OCI-LY1 (cell line): Measurements from ENCODE around the gene GPR15.

Source experiments
- H2AFZ ChIP-seq: fragments of 200-600 bp; sonication (generic), shearing (Covaris generic); 2 replicates; pipeline ENCODE4 v1.6.0; 2014; ENCODE audit warnings: antibody characterized with exemption, mild to moderate bottlenecking, low read length
- H3F3A ChIP-seq: fragments of 200-600 bp; sonication (generic), shearing (Covaris generic); 2 replicates; pipeline ENCODE4 v1.6.0; 2014; ENCODE audit warnings: mild to moderate bottlenecking, antibody characterized with exemption, low read length, moderate library complexity; ENCODE audit not compliant: insufficient read depth
- H3K27ac ChIP-seq: fragments of 200-600 bp; sonication (generic); 2 replicates; pipeline ENCODE4 v1.5.1; 2014; ENCODE audit warnings: low read length, mixed run types, mild to moderate bottlenecking, low read depth; ENCODE audit not compliant: poor library complexity, severe bottlenecking
- H3K27me3 ChIP-seq: fragments of 200-600 bp; sonication (generic); 2 replicates; pipeline ENCODE4 v1.6.0; 2014; ENCODE audit warnings: antibody characterized with exemption, mild to moderate bottlenecking, low read length, moderate library complexity; ENCODE audit not compliant: insufficient read depth
- H3K36me3 ChIP-seq: fragments of 200-600 bp; sonication (generic); 2 replicates; pipeline ENCODE4 v1.6.1; 2014; ENCODE audit warnings: mild to moderate bottlenecking, antibody characterized with exemption, low read length, moderate library complexity, mixed read lengths; ENCODE audit not compliant: insufficient read depth
- H3K4me1 ChIP-seq: fragments of 200-600 bp; sonication (generic); 2 replicates; pipeline ENCODE4 v1.5.1; 2014; ENCODE audit warnings: mild to moderate bottlenecking, low read length, moderate library complexity; ENCODE audit not compliant: insufficient read depth, severe bottlenecking
- H3K4me2 ChIP-seq: fragments of 200-600 bp; sonication (generic), shearing (Covaris generic); 2 replicates; pipeline ENCODE4 v1.6.1; 2014; ENCODE audit warnings: low read length
- H3K4me3 ChIP-seq: fragments of 200-600 bp; sonication (generic); 2 replicates; pipeline ENCODE4 v1.5.1; 2014; ENCODE audit warnings: low read length, low read depth, mild to moderate bottlenecking, mixed read lengths; ENCODE audit not compliant: poor library complexity, severe bottlenecking
- H3K79me2 ChIP-seq: fragments of 200-600 bp; shearing (Covaris generic); 2 replicates; pipeline ENCODE4 v1.6.1; 2016; ENCODE audit warnings: mixed run types, low read length, mixed read lengths; ENCODE audit not compliant: insufficient read depth
- H3K9ac ChIP-seq: fragments of 200-600 bp; sonication (generic), shearing (Covaris generic); 2 replicates; pipeline ENCODE4 v1.6.1; 2014; ENCODE audit warnings: mild to moderate bottlenecking, low read length, mixed read lengths
- H3K9me2 ChIP-seq: fragments of 200-600 bp; sonication (generic), shearing (Covaris generic); 2 replicates; pipeline ENCODE4 v1.6.1; 2014; ENCODE audit warnings: low read depth, mild to moderate bottlenecking, low read length, mixed read lengths
- H3K9me3 ChIP-seq: fragments of 200-600 bp; shearing (Covaris generic); 2 replicates; pipeline ENCODE4 v1.6.1; 2014; ENCODE audit warnings: low read length, mixed read lengths
- H4K20me1 ChIP-seq: fragments of 200-600 bp; sonication (generic), shearing (Covaris generic); 2 replicates; pipeline ENCODE4 v1.6.0; 2016; ENCODE audit warnings: mild to moderate bottlenecking, low read length; ENCODE audit not compliant: insufficient read depth
- EZH2 ChIP-seq: fragments of 200-600 bp; sonication (generic), shearing (Covaris generic); IDR thresholded peaks from 2 replicates; pipeline ENCODE4 v1.8.0; 2017; ENCODE audit warnings: borderline replicate concordance, mixed run types, mild to moderate bottlenecking, antibody characterized with exemption, low read length, moderate library complexity, mixed read lengths
- TF ChIP-seq, protein P1 (sequence below): fragments of 200-600 bp; sonication (generic), shearing (Covaris generic); IDR thresholded peaks from 2 replicates; pipeline ENCODE4 v1.5.1; 2017; ENCODE audit warnings: mild to moderate bottlenecking, antibody characterized with exemption, low read length, moderate library complexity, mixed read lengths

The GPR15 gene

DNA sequence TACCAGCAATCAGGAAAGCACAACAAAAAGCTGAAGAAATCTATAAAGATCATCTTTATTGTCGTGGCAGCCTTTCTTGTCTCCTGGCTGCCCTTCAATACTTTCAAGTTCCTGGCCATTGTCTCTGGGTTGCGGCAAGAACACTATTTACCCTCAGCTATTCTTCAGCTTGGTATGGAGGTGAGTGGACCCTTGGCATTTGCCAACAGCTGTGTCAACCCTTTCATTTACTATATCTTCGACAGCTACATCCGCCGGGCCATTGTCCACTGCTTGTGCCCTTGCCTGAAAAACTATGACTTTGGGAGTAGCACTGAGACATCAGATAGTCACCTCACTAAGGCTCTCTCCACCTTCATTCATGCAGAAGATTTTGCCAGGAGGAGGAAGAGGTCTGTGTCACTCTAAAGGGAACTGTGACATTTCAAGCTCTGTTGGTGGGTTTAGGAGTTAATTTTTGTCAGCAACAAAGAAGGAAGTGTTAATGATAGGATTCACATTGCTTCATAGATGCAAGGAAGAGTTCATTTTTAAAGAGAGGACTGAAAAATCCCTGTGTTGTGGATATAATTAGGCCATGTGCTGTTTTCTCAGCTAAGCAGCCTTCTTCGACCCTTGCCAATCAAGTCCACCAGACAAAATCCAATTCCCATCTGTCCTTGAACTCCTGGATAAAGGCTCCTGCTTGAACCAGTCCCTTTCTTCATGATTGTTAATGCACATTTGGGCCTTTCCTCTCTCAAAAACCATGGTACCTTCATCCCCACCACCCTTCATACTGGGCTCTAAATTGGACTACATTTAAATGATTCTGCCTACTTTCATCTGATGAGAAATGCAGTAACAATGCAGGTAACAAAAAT is 1.2 kb downstream of the GPR15 start:
- peaks cover 48% of the 10 kb centered on the region for H3K4me1 ChIP-seq
- H3K36me3 ChIP-seq: no peaks in the 10 kb centered on the region
- no peak for TF ChIP-seq EZH2
- TF ChIP-seq, protein P1, sequence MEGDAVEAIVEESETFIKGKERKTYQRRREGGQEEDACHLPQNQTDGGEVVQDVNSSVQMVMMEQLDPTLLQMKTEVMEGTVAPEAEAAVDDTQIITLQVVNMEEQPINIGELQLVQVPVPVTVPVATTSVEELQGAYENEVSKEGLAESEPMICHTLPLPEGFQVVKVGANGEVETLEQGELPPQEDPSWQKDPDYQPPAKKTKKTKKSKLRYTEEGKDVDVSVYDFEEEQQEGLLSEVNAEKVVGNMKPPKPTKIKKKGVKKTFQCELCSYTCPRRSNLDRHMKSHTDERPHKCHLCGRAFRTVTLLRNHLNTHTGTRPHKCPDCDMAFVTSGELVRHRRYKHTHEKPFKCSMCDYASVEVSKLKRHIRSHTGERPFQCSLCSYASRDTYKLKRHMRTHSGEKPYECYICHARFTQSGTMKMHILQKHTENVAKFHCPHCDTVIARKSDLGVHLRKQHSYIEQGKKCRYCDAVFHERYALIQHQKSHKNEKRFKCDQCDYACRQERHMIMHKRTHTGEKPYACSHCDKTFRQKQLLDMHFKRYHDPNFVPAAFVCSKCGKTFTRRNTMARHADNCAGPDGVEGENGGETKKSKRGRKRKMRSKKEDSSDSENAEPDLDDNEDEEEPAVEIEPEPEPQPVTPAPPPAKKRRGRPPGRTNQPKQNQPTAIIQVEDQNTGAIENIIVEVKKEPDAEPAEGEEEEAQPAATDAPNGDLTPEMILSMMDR: no peak
- no peak overlapping the region for H2AFZ ChIP-seq
- H3K4me3 ChIP-seq: no peak overlapping the region
- no peaks in the 10 kb centered on the region for H3K9me2 ChIP-seq
- H4K20me1 ChIP-seq: no peaks in the 10 kb centered on the region
- no peaks in the 10 kb centered on the region for H3F3A ChIP-seq
- H3K4me2 ChIP-seq: no peak overlapping the region
- H3K9ac ChIP-seq: no peak overlapping the region
- no peak overlapping the region for H3K27ac ChIP-seq
- no peaks in the 10 kb centered on the region for H3K9me3 ChIP-seq
- H3K79me2 ChIP-seq: no peaks in the 10 kb centered on the region
- no peaks in the 10 kb centered on the region for H3K27me3 ChIP-seq

DNA sequence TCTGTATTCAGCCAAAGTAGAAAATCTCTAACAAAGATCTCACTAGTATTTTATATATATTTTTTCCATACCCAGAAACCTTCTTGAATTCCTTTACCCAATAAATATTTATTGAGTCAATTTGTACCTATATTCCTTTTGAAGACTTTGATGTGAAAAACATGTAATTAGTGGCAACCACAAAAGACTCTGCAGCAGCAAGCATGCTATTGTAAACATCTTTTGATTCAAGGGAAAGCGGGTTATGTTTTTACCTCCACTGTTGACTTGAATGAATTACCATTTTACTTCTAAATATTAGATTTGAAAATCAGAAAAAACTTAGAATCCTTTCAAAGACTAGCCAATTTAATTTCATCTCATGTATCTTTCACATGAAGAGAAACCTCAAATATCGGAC is 2.4 kb downstream of the GPR15 start:
- H3F3A ChIP-seq: no peaks in the 10 kb centered on the region
- no peak overlapping the region for H2AFZ ChIP-seq
- H3K79me2 ChIP-seq: no peaks in the 10 kb centered on the region
- H3K4me3 ChIP-seq: no peak overlapping the region
- H3K4me2 ChIP-seq: no peak overlapping the region
- H3K9ac ChIP-seq: no peak overlapping the region
- no peaks in the 10 kb centered on the region for H3K9me2 ChIP-seq
- no peak overlapping the region for H3K27ac ChIP-seq
- H4K20me1 ChIP-seq: no peaks in the 10 kb centered on the region
- TF ChIP-seq EZH2: no peak
- TF ChIP-seq, protein P1: no peak
- no peaks in the 10 kb centered on the region for H3K27me3 ChIP-seq
- H3K4me1 ChIP-seq: peaks cover 48% of the 10 kb centered on the region
- H3K9me3 ChIP-seq: no peaks in the 10 kb centered on the region
- H3K36me3 ChIP-seq: no peaks in the 10 kb centered on the region

DNA sequence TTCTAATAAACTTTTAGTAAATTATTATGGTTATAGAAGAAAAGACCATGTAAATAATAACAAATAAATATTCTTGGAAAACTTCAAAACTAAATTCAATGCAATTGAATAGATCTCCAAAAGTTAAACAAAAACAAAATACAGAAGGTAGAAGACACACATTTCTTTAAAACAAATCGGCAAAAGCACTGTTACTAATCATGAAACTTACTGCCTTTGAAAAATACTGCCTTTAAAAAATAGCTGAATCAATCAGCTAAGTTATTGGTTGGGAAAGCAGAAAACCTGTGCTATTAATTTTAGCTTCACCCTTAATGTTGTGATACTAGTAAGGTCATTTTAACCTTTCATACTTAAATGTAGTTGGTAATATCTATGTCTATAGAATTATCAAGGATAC is 3.0 kb downstream of the GPR15 start:
- Histone ChIP-seq H2AFZ (no peak overlapping the region), H3K36me3 (no peaks in the 10 kb centered on the region), H3K27me3 (no peaks in the 10 kb centered on the region), H4K20me1 (no peaks in the 10 kb centered on the region), H3K4me3 (no peak overlapping the region), H3K9me3 (no peaks in the 10 kb centered on the region), H3F3A (no peaks in the 10 kb centered on the region), H3K4me2 (no peak overlapping the region), H3K9ac (no peak overlapping the region), H3K9me2 (no peaks in the 10 kb centered on the region), H3K27ac (no peak overlapping the region), H3K79me2 (no peaks in the 10 kb centered on the region), H3K4me1 (peaks cover 46% of the 10 kb centered on the region)
- no peak for TF ChIP-seq EZH2
- TF ChIP-seq, protein P1: no peak
